SK-N-SH (cell line): ENCODE results near the gene R3HDM1.

Experiments
- CTCF ChIP-seq: fragments of 200-600 bp; sonication (generic); IDR thresholded peaks from 2 replicates; pipeline ENCODE4 v1.6.1; 2017; ENCODE audit warnings: antibody characterized with exemption, mild to moderate bottlenecking, moderate library complexity
- EP300 ChIP-seq, 2 experiments: IDR thresholded peaks; 2 replicates each; pipeline versions ENCODE4 v1.4.0 to v1.6.1; 2012; ENCODE audit warnings: borderline replicate concordance in 1 of 2, low read depth in 1 of 2, low read length in 1 of 2
- FOSL2 ChIP-seq: IDR thresholded peaks from 2 replicates; pipeline ENCODE4 v1.4.0; 2012; ENCODE audit warnings: low read depth, mild to moderate bottlenecking, moderate library complexity, borderline replicate concordance
- JUND ChIP-seq: IDR thresholded peaks from 2 replicates; pipeline ENCODE4 v1.4.0; 2012
- MAX ChIP-seq: IDR thresholded peaks from 2 replicates; pipeline ENCODE4 v1.4.0; 2012; ENCODE audit warnings: low read depth
- MXI1 ChIP-seq: IDR thresholded peaks from 2 replicates; pipeline ENCODE4 v1.6.1; 2012; ENCODE audit warnings: mild to moderate bottlenecking, low read depth, low read length, improper control_type of control experiment
- POLR2AphosphoS5 ChIP-seq: IDR thresholded peaks from 2 replicates; pipeline ENCODE4 v1.6.1; 2012; ENCODE audit warnings: low read depth, low read length
- REST ChIP-seq: IDR thresholded peaks from 2 replicates; pipeline ENCODE4 v1.6.1; 2012; ENCODE audit warnings: mild to moderate bottlenecking, low read depth, low read length, moderate library complexity
- RXRA ChIP-seq: IDR thresholded peaks from 2 replicates; pipeline ENCODE4 v1.4.0; 2012; ENCODE audit warnings: low read depth, mild to moderate bottlenecking, borderline replicate concordance
- USF1 ChIP-seq: IDR thresholded peaks from 2 replicates; pipeline ENCODE4 v1.4.0; 2012; ENCODE audit warnings: low read depth, borderline replicate concordance
- YY1 ChIP-seq: IDR thresholded peaks from 2 replicates; pipeline ENCODE4 v1.4.0; 2012; ENCODE audit warnings: low read depth, mild to moderate bottlenecking
- ZBTB33 ChIP-seq: IDR thresholded peaks from 2 replicates; pipeline ENCODE4 v1.4.0; 2012; ENCODE audit warnings: low read depth, borderline replicate concordance

GRCh38 chr2:135651717-135652116 lies 120.4 kb downstream of the R3HDM1 start:
- TF ChIP-seq CTCF (no peak), EP300 (IDR thresholded peaks at IDR 0.05; ENCODE audit: borderline replicate concordance in 1 of 2, low read depth in 1 of 2, low read length in 1 of 2) (no peak), FOSL2 (no peak), MXI1 (no peak), REST (no peak), JUND (no peak), RXRA (no peak), USF1 (no peak), POLR2AphosphoS5 (no peak), YY1 (no peak), MAX (no peak), ZBTB33 (no peak)
